ENCODE results near the gene EML6. TPM values are rescaled to one million over a fixed set of nuclear protein-coding genes. Genes with fewer than 3 reads are reported as not detected.

EML6 gene
- polyA plus RNA-seq, 2 of the 4 experiments (the other 2 are of a cell fraction) = 1.4 to 1.5 TPM

GRCh38 chr2:54966837-54967236 is 243.4 kb downstream of the EML6 start:
- H3K4me2 ChIP-seq = no peak overlapping the region
- ChIA-PET CTCF (interaction anchor here (0.6 to 2.4 kb wide), 4 partner anchors 10 to 209 kb away, joined by 3 to 7 read pairs (median 7); no protein-coding TSS in a partner anchor), POLR2A (no interaction called here)
- H3K9me3 ChIP-seq = no peaks in the 10 kb centered on the region
- H3K4me1 ChIP-seq = no peaks in the 10 kb centered on the region
- FAIRE-seq = no peak
- 81% methylated on average over 3 of the region's 3 CpGs for WGBS (ENCODE audit: missing lambda C conversion rate)
- no peak for TF ChIP-seq JUN (IDR thresholded peaks at IDR 0.05)
- no peak for TF ChIP-seq MAFK (IDR thresholded peaks at IDR 0.05; ENCODE audit: partially characterized antibody)
- no peak for TF ChIP-seq ZC3H11A (IDR thresholded peaks at IDR 0.05)
- TF ChIP-seq PBX3 (IDR thresholded peaks at IDR 0.05) = no peak
- TF ChIP-seq TP53 (CRISPR knock-in tag; IDR thresholded peaks at IDR 0.05) = no peak
- TF ChIP-seq RNF2 (IDR thresholded peaks at IDR 0.05; ENCODE audit: borderline replicate concordance, low read depth) = no peak
- TF ChIP-seq JUNB (IDR thresholded peaks at IDR 0.05) = no peak
- no peak for DNase-seq (ENCODE audit: low read depth in 1 of 2, low spot score in 1 of 2)
- no peak overlapping the region for H3K27ac ChIP-seq
- no peak overlapping the region for H3K4me3 ChIP-seq
- ATAC-seq = peak in 1 of 2 experiments; percentile 5; a peak in 3 of 6 replicates

- DNase-seq (ENCODE audit: low read depth in 1 of 2, low spot score in 1 of 2) (no peak), FAIRE-seq (no peak), ATAC-seq (peak; percentile 4; a peak in 3 of 6 replicates)
- Histone ChIP-seq H3K9me3 (no peaks in the 10 kb centered on the region), H3K4me1 (no peaks in the 10 kb centered on the region), H3K4me3 (no peak overlapping the region), H3K27ac (no peak overlapping the region), H3K4me2 (no peak overlapping the region)
- WGBS (ENCODE audit: missing lambda C conversion rate) = 90% methylated on average over 4 of the region's 4 CpGs
- POLR2A ChIA-PET = no interaction called here
- CTCF ChIA-PET = interaction anchor here (0.6 to 2.4 kb wide), 4 partner anchors 10 to 209 kb away, joined by 3 to 7 read pairs (median 5); no protein-coding TSS in a partner anchor
- no peak for TF ChIP-seq MAFK (IDR thresholded peaks at IDR 0.05; ENCODE audit: partially characterized antibody)
- TF ChIP-seq CTCF (IDR thresholded peaks at IDR 0.05) = no peak
- TF ChIP-seq POLR2AphosphoS2 (conservative IDR thresholded peaks at IDR 0.05; ENCODE audit: low read length) = 0 out of 2 replicates have a peak, but pooled peaks have one; percentile 6
- no peak for TF ChIP-seq EP300 (IDR thresholded peaks at IDR 0.05)
- TF ChIP-seq FOXS1 (CRISPR knock-in tag; IDR thresholded peaks at IDR 0.05) = no peak
- TF ChIP-seq ZNF302 (CRISPR knock-in tag; IDR thresholded peaks at IDR 0.05) = no peak
- TF ChIP-seq JUN (IDR thresholded peaks at IDR 0.05) = 0 out of 5 replicates have a peak, but pooled peaks of 1 of the 2 experiments have one; percentile 21
- TF ChIP-seq ZSCAN20 (CRISPR knock-in tag; IDR thresholded peaks at IDR 0.05) = no peak
- no peak for TF ChIP-seq CBX2 (IDR thresholded peaks at IDR 0.05; ENCODE audit: borderline replicate concordance, low read depth)
- no peak for TF ChIP-seq NPAS2 (CRISPR knock-in tag; IDR thresholded peaks at IDR 0.05; ENCODE audit: borderline replicate concordance)
- TF ChIP-seq HOXB5 (CRISPR knock-in tag; IDR thresholded peaks at IDR 0.05) = no peak
Measured at GRCh38 chr2:54967269-54967668, 243.8 kb downstream of the EML6 start.

- CTCF ChIA-PET = interaction anchor here (0.9 to 2.4 kb wide), 3 partner anchors 11 to 208 kb away, joined by 3 to 7 read pairs (median 7); no protein-coding TSS in a partner anchor
- ATAC-seq (peak in 1 of 2 experiments; percentile 3; a peak in 1 of 6 replicates), FAIRE-seq (no peak)
- TF ChIP-seq JUN (IDR thresholded peaks at IDR 0.05) (no peak), SREBF2 (IDR thresholded peaks at IDR 0.05) (no peak), MAX (IDR thresholded peaks at IDR 0.05) (no peak), HES2 (IDR thresholded peaks at IDR 0.05) (no peak), NPAS2 (CRISPR knock-in tag; IDR thresholded peaks at IDR 0.05; ENCODE audit: borderline replicate concordance) (no peak), RNF2 (IDR thresholded peaks at IDR 0.05; ENCODE audit: borderline replicate concordance, low read depth) (no peak), ZC3H11A (IDR thresholded peaks at IDR 0.05) (no peak), RCOR1 (IDR thresholded peaks at IDR 0.05; ENCODE audit: low read depth, low read length) (no peak), ZFP36 (IDR thresholded peaks at IDR 0.05; ENCODE audit: borderline replicate concordance, partially characterized antibody) (no peak), BHLHE40 (IDR thresholded peaks at IDR 0.05; ENCODE audit: low read depth, low read length) (no peak), HDAC2 (IDR thresholded peaks at IDR 0.05) (no peak), CBX2 (IDR thresholded peaks at IDR 0.05; ENCODE audit: borderline replicate concordance, low read depth) (no peak), E2F6 (IDR thresholded peaks at IDR 0.05; ENCODE audit: borderline replicate concordance, low read depth) (no peak), NR3C1 (IDR thresholded peaks at IDR 0.05) (no peak), ELK1 (IDR thresholded peaks at IDR 0.05; ENCODE audit: low read depth, low read length) (no peak), RAD21 (conservative IDR thresholded peaks at IDR 0.05 in 1 of 2, IDR thresholded peaks at IDR 0.05 in 1 of 2) (no peak), SMC3 (IDR thresholded peaks at IDR 0.05) (no peak)
Measured at GRCh38 chr2:54967759-54968365, 244.4 kb downstream of the EML6 start.

More at GRCh38 chr2:54967759-54968365, 244.4 kb downstream of the EML6 start:
- Histone ChIP-seq H3K4me3 (no peak overlapping the region), H3K9me3 (no peaks in the 10 kb centered on the region), H3K4me2 (no peak overlapping the region), H3K4me1 (no peaks in the 10 kb centered on the region), H3K27ac (no peak overlapping the region)
- POLR2A ChIA-PET = no interaction called here
- 92% methylated on average over 18 of the region's 18 CpGs for WGBS (ENCODE audit: missing lambda C conversion rate)
- no peak for DNase-seq (ENCODE audit: low read depth in 1 of 2, low spot score in 1 of 2)

Measured in A549 (cell line).